ENCODE data around the gene METRNL. TPM values are rescaled to one million over a fixed set of nuclear protein-coding genes. Genes with fewer than 3 reads are reported as not detected.

The METRNL gene
- total and polyA plus RNA-seq, 4 donors: 0.67 to 9.0 (median 8.6) TPM

- peaks cover 0 to 3% (median 2%) of the 10 kb centered on the region in 4 donors for H3K4me1 ChIP-seq (ENCODE audit: control insufficient read depth in 4 of 4, insufficient read depth in 4 of 4, low read length in 3 of 4)
- DNase-seq (ENCODE audit: low spot score): no peak
- peaks cover 0 to 3% (median 1%) of the 10 kb centered on the region in 4 donors for H3K27me3 ChIP-seq (ENCODE audit: control insufficient read depth in 4 of 4, insufficient read depth in 4 of 4, low read length in 3 of 4)
- no peak overlapping the region for H3K9ac ChIP-seq (ENCODE audit: low read depth in 1 of 2, low read length in 2 of 2)
- WGBS: 93% methylated on average over 23 of the region's 23 CpGs
- no peak overlapping the region for H3K4me3 ChIP-seq (ENCODE audit: low read depth in 1 of 3, low read length in 3 of 3)
- no peaks in the 10 kb centered on the region for H3K9me3 ChIP-seq (ENCODE audit: control insufficient read depth in 4 of 4, low read length in 3 of 4)
- H3K36me3 ChIP-seq (ENCODE audit: control insufficient read depth in 4 of 4, insufficient read depth in 3 of 4, low read depth in 1 of 4, low read length in 3 of 4): no peaks in the 10 kb centered on the region
- no peak for TF ChIP-seq NR2F2 (IDR thresholded peaks at IDR 0.05)
- no peak overlapping the region for H3K27ac ChIP-seq (ENCODE audit: low read depth in 1 of 2, low read length in 2 of 2)
Observed at GRCh38 chr17:83095016-83095415, 15.6 kb downstream of the METRNL start.

GRCh38 chr17:83096401-83097224 lies 17.2 kb downstream of the METRNL start:
- WGBS: 86% methylated on average over 26 of the region's 26 CpGs
- no peak overlapping the region for H3K4me3 ChIP-seq (ENCODE audit: low read depth in 1 of 3, low read length in 3 of 3)

GRCh38 chr17:83097831-83098230 lies 18.4 kb downstream of the METRNL start:
- 72% methylated on average over 14 of the region's 14 CpGs for WGBS
- no peaks in the 10 kb centered on the region for H3K9me3 ChIP-seq (ENCODE audit: control insufficient read depth in 4 of 4, low read length in 3 of 4)
- no peak for DNase-seq (ENCODE audit: low spot score)
- H3K36me3 ChIP-seq (ENCODE audit: control insufficient read depth in 4 of 4, insufficient read depth in 3 of 4, low read depth in 1 of 4, low read length in 3 of 4): no peaks in the 10 kb centered on the region
- no peak overlapping the region for H3K4me3 ChIP-seq (ENCODE audit: low read depth in 1 of 3, low read length in 3 of 3)
- H3K9ac ChIP-seq (ENCODE audit: low read depth in 1 of 2, low read length in 2 of 2): no peak overlapping the region
- peaks cover 0 to 3% (median 1%) of the 10 kb centered on the region in 4 donors for H3K27me3 ChIP-seq (ENCODE audit: control insufficient read depth in 4 of 4, insufficient read depth in 4 of 4, low read length in 3 of 4)
- H3K4me1 ChIP-seq (ENCODE audit: control insufficient read depth in 4 of 4, insufficient read depth in 4 of 4, low read length in 3 of 4): peaks cover 0 to 3% (median 2%) of the 10 kb centered on the region in 4 donors
- no peak overlapping the region for H3K27ac ChIP-seq (ENCODE audit: low read depth in 1 of 2, low read length in 2 of 2)
- no peak for TF ChIP-seq JUND (IDR thresholded peaks at IDR 0.05)
- TF ChIP-seq EGR1 (IDR thresholded peaks at IDR 0.05; ENCODE audit: low read depth in 2 of 2): no peak
- TF ChIP-seq TAF1 (conservative IDR thresholded peaks at IDR 0.05): no peak
- TF ChIP-seq SP1 (IDR thresholded peaks at IDR 0.05): no peak
- no peak for TF ChIP-seq FOXA2 (IDR thresholded peaks at IDR 0.05)
- TF ChIP-seq, protein P1, sequence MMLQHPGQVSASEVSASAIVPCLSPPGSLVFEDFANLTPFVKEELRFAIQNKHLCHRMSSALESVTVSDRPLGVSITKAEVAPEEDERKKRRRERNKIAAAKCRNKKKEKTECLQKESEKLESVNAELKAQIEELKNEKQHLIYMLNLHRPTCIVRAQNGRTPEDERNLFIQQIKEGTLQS (IDR thresholded peaks at IDR 0.05): no peak
- no peak for TF ChIP-seq HNF4A (conservative IDR thresholded peaks at IDR 0.05)
- TF ChIP-seq YY1 (IDR thresholded peaks at IDR 0.05): no peak
- no peak for TF ChIP-seq NR2F2 (IDR thresholded peaks at IDR 0.05)
- TF ChIP-seq FOXA1 (IDR thresholded peaks at IDR 0.05): no peak
- TF ChIP-seq, protein P2, sequence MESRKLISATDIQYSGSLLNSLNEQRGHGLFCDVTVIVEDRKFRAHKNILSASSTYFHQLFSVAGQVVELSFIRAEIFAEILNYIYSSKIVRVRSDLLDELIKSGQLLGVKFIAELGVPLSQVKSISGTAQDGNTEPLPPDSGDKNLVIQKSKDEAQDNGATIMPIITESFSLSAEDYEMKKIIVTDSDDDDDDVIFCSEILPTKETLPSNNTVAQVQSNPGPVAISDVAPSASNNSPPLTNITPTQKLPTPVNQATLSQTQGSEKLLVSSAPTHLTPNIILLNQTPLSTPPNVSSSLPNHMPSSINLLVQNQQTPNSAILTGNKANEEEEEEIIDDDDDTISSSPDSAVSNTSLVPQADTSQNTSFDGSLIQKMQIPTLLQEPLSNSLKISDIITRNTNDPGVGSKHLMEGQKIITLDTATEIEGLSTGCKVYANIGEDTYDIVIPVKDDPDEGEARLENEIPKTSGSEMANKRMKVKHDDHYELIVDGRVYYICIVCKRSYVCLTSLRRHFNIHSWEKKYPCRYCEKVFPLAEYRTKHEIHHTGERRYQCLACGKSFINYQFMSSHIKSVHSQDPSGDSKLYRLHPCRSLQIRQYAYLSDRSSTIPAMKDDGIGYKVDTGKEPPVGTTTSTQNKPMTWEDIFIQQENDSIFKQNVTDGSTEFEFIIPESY (IDR thresholded peaks at IDR 0.05): no peak
- TF ChIP-seq HNF4G (IDR thresholded peaks at IDR 0.05): no peak
- TF ChIP-seq GABPA (IDR thresholded peaks at IDR 0.05 in 1 of 2, conservative IDR thresholded peaks at IDR 0.05 in 1 of 2): no peak
- no peak for TF ChIP-seq RAD21 (IDR thresholded peaks at IDR 0.05)

More at GRCh38 chr17:83096401-83097224, 17.2 kb downstream of the METRNL start:
- no peak for DNase-seq (ENCODE audit: low spot score)
- H3K4me1 ChIP-seq (ENCODE audit: control insufficient read depth in 4 of 4, insufficient read depth in 4 of 4, low read length in 3 of 4): peaks cover 0 to 3% (median 2%) of the 10 kb centered on the region in 4 donors
- no peaks in the 10 kb centered on the region for H3K36me3 ChIP-seq (ENCODE audit: control insufficient read depth in 4 of 4, insufficient read depth in 3 of 4, low read depth in 1 of 4, low read length in 3 of 4)
- no peaks in the 10 kb centered on the region for H3K9me3 ChIP-seq (ENCODE audit: control insufficient read depth in 4 of 4, low read length in 3 of 4)
- H3K27ac ChIP-seq (ENCODE audit: low read depth in 1 of 2, low read length in 2 of 2): no peak overlapping the region
- no peak overlapping the region for H3K9ac ChIP-seq (ENCODE audit: low read depth in 1 of 2, low read length in 2 of 2)
- peaks cover 0 to 3% (median 1%) of the 10 kb centered on the region in 4 donors for H3K27me3 ChIP-seq (ENCODE audit: control insufficient read depth in 4 of 4, insufficient read depth in 4 of 4, low read length in 3 of 4)
- TF ChIP-seq RAD21 (IDR thresholded peaks at IDR 0.05): no peak
- TF ChIP-seq REST (IDR thresholded peaks at IDR 0.05): no peak
- no peak for TF ChIP-seq JUND (IDR thresholded peaks at IDR 0.05)
- TF ChIP-seq YY1 (IDR thresholded peaks at IDR 0.05): no peak
- no peak for TF ChIP-seq HNF4A (conservative IDR thresholded peaks at IDR 0.05)
- no peak for TF ChIP-seq TAF1 (conservative IDR thresholded peaks at IDR 0.05)
- no peak for TF ChIP-seq FOXA1 (IDR thresholded peaks at IDR 0.05)
- no peak for TF ChIP-seq EGR1 (IDR thresholded peaks at IDR 0.05; ENCODE audit: low read depth in 2 of 2)
- no peak for TF ChIP-seq HNF4G (IDR thresholded peaks at IDR 0.05)
- no peak for TF ChIP-seq GABPA (IDR thresholded peaks at IDR 0.05 in 1 of 2, conservative IDR thresholded peaks at IDR 0.05 in 1 of 2)
- TF ChIP-seq RXRA (IDR thresholded peaks at IDR 0.05): no peak
